Measurements from ENCODE around the gene TMPRSS3.

Gene TMPRSS3

DNA sequence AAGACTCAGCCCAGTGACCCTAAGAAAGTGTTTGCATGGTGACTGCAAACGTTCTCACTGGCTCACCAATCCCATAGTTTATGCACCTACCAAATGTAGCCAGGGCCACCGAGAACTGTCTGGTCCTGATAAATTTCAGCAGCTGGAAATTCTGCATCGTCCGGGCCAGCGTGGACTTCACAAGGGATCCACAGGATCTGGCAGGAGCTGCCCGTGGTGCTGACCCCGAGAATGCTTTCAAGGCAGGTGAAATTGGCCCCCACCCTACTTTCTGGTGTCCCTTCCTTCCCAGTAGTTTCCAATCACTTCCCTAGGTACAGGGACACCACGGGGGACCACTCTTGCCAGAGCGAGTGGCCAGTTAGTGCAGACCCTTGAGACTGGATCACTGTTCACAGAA lies 34.0 kb upstream of the TMPRSS3 start:
- Histone ChIP-seq H3K27ac (no peak overlapping the region), H3K36me3 (ENCODE audit: control insufficient read depth, insufficient read depth, low read length) (no peaks in the 10 kb centered on the region), H3K9ac (no peak overlapping the region), H3K4me3 (ENCODE audit: low read depth, low read length) (no peak overlapping the region), H3K4me1 (no peaks in the 10 kb centered on the region), H3K27me3 (ENCODE audit: control insufficient read depth, insufficient read depth, low read length) (no peaks in the 10 kb centered on the region), H3K4me2 (ENCODE audit: low read length) (no peak overlapping the region), H3K9me3 (ENCODE audit: control insufficient read depth, low read length) (no peaks in the 10 kb centered on the region), H3K79me2 (no peaks in the 10 kb centered on the region), H2AFZ (no peak overlapping the region)
- TF ChIP-seq, protein P1, sequence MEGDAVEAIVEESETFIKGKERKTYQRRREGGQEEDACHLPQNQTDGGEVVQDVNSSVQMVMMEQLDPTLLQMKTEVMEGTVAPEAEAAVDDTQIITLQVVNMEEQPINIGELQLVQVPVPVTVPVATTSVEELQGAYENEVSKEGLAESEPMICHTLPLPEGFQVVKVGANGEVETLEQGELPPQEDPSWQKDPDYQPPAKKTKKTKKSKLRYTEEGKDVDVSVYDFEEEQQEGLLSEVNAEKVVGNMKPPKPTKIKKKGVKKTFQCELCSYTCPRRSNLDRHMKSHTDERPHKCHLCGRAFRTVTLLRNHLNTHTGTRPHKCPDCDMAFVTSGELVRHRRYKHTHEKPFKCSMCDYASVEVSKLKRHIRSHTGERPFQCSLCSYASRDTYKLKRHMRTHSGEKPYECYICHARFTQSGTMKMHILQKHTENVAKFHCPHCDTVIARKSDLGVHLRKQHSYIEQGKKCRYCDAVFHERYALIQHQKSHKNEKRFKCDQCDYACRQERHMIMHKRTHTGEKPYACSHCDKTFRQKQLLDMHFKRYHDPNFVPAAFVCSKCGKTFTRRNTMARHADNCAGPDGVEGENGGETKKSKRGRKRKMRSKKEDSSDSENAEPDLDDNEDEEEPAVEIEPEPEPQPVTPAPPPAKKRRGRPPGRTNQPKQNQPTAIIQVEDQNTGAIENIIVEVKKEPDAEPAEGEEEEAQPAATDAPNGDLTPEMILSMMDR (IDR thresholded peaks at IDR 0.05): no peak

DNA sequence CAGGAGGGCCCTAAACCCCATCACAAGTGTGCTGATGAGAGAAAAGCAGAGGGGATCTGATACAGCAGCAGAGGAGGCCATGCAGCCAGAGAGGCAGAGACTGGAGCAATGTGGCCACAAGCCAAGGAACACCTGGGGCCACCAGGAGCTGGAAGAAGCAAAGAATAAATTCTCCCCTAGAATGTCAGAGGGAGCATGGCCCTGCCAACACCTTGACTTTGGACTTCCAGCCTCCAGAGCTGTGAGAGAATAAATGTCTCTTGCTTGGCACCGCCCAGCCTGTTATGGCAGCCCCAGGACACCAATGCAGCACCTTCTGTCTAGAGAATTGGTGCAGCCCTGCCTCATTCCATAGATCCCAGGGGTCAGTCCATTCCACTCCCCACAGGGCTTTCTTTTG lies 33.2 kb upstream of the TMPRSS3 start:
- H3K27ac ChIP-seq: no peak overlapping the region
- H3K4me1 ChIP-seq: no peaks in the 10 kb centered on the region
- H2AFZ ChIP-seq: no peak overlapping the region
- H3K27me3 ChIP-seq (ENCODE audit: control insufficient read depth, insufficient read depth, low read length): no peaks in the 10 kb centered on the region
- no peak overlapping the region for H3K9ac ChIP-seq
- H3K79me2 ChIP-seq: no peaks in the 10 kb centered on the region
- no peak overlapping the region for H3K4me2 ChIP-seq (ENCODE audit: low read length)
- no peaks in the 10 kb centered on the region for H3K9me3 ChIP-seq (ENCODE audit: control insufficient read depth, low read length)
- no peak overlapping the region for H3K4me3 ChIP-seq (ENCODE audit: low read depth, low read length)
- TF ChIP-seq, protein P1 (IDR thresholded peaks at IDR 0.05): no peak
- no peaks in the 10 kb centered on the region for H3K36me3 ChIP-seq (ENCODE audit: control insufficient read depth, insufficient read depth, low read length)

DNA sequence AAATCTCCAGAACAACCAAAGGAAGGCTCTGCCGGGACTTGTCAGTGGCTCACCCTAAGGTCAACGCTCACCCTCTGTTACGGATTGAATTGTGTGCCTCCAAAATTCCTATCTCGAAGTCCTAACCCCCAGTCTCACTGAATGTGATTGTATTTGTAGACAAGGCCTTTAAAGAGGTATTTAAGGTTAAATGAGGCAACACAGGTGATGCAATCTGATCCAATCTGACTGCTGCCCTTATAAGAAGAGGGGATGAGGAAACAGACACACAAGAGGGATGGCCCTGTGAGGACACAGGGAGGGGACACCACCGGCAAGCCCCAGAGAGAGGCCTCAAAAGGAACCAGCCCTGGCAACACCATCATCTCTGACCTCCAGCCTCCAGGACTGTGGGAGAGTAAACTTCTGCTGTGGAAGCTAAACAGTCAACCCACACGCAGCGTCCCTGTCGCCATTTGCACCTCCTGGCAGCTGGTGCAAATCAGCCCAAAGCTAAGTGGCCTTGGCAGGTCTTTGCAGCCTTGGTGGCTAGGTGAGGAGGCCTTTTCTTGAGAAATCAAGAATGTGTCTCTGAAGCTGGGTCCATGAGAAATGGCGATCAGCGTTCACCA lies 32.1 kb upstream of the TMPRSS3 start:
- no peak overlapping the region for H3K27ac ChIP-seq
- no peaks in the 10 kb centered on the region for H3K27me3 ChIP-seq (ENCODE audit: control insufficient read depth, insufficient read depth, low read length)
- no peaks in the 10 kb centered on the region for H3K4me1 ChIP-seq
- H3K9me3 ChIP-seq (ENCODE audit: control insufficient read depth, low read length): no peaks in the 10 kb centered on the region
- no peak overlapping the region for H3K4me3 ChIP-seq (ENCODE audit: low read depth, low read length)
- TF ChIP-seq, protein P1 (IDR thresholded peaks at IDR 0.05): no peak
- H3K79me2 ChIP-seq: no peaks in the 10 kb centered on the region
- H3K9ac ChIP-seq: no peak overlapping the region
- H2AFZ ChIP-seq: no peak overlapping the region
- no peaks in the 10 kb centered on the region for H3K36me3 ChIP-seq (ENCODE audit: control insufficient read depth, insufficient read depth, low read length)
- H3K4me2 ChIP-seq (ENCODE audit: low read length): no peak overlapping the region

DNA sequence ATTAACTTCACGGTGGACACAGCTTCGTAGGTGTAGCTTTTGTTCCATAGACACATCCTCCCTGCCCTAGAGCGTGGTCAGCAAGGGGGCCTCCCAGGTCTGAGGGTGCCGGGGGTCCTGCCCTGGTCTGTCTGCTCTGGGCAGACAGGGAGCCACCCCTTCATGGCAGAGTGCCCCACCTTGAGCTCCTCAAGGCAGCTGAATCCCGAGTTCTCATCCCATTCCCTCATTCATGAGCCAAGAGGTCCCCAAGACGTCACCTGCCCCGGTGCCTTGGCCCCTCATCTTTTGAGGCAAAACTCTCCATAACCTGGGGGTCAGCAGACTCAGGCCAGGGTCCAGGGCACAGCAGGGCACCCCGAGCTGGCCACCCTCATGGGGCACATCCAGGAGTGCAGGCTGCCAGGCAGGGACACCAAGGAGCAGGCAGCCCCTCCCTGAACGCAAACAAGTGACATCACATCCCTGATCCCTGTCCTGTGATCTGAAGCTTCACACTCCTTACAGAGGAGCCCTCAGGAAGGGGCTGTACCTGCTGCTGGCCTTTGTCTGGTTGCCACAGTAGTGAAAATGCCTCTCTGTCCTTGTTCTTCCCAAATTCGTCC lies 31.1 kb upstream of the TMPRSS3 start:
- no peaks in the 10 kb centered on the region for H3K36me3 ChIP-seq (ENCODE audit: control insufficient read depth, insufficient read depth, low read length)
- no peaks in the 10 kb centered on the region for H3K79me2 ChIP-seq
- H2AFZ ChIP-seq: no peak overlapping the region
- H3K9me3 ChIP-seq (ENCODE audit: control insufficient read depth, low read length): no peaks in the 10 kb centered on the region
- no peak overlapping the region for H3K4me3 ChIP-seq (ENCODE audit: low read depth, low read length)
- H3K9ac ChIP-seq: no peak overlapping the region
- TF ChIP-seq, protein P1 (IDR thresholded peaks at IDR 0.05): no peak
- H3K27ac ChIP-seq: no peak overlapping the region
- no peak overlapping the region for H3K4me2 ChIP-seq (ENCODE audit: low read length)
- no peaks in the 10 kb centered on the region for H3K4me1 ChIP-seq
- H3K27me3 ChIP-seq (ENCODE audit: control insufficient read depth, insufficient read depth, low read length): no peaks in the 10 kb centered on the region

DNA sequence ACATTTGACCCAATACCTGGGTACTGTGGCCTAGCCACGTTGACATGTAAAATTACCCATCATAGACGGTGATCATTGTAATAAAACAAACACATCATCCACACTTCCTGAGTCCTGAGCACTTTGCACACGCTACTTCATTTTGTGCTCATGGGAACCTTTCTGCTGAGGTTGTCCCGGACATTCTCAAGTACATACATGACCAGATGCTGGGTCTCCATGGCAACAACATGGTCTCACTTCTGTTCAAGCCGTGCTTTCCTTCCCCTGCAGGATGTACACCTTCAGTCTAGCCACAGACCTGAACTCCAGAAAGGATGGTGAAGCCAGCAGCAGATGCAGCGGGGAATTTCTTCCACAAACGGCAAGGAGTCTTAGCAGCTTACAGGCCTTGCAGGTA lies 30.6 kb upstream of the TMPRSS3 start:
- H3K27me3 ChIP-seq (ENCODE audit: control insufficient read depth, insufficient read depth, low read length): no peaks in the 10 kb centered on the region
- TF ChIP-seq, protein P1 (IDR thresholded peaks at IDR 0.05): no peak
- no peak overlapping the region for H3K27ac ChIP-seq
- no peaks in the 10 kb centered on the region for H3K79me2 ChIP-seq
- H3K36me3 ChIP-seq (ENCODE audit: control insufficient read depth, insufficient read depth, low read length): no peaks in the 10 kb centered on the region
- no peaks in the 10 kb centered on the region for H3K9me3 ChIP-seq (ENCODE audit: control insufficient read depth, low read length)
- no peak overlapping the region for H3K9ac ChIP-seq
- no peak overlapping the region for H3K4me2 ChIP-seq (ENCODE audit: low read length)
- H2AFZ ChIP-seq: no peak overlapping the region
- no peak overlapping the region for H3K4me3 ChIP-seq (ENCODE audit: low read depth, low read length)
- H3K4me1 ChIP-seq: no peaks in the 10 kb centered on the region

Measured in parathyroid adenoma (tissue), 2 donors.